SU-DHL-6 (cell line): Measurements from ENCODE around the gene GNAO1.

Experiments used
- EZH2phosphoT487 ChIP-seq: fragments of 200-600 bp; sonication (generic), shearing (Covaris generic); conservative IDR thresholded peaks from 2 replicates; pipeline ENCODE4 v1.6.1; 2018; ENCODE audit warnings: mild to moderate bottlenecking, antibody characterized with exemption, low read length, moderate library complexity, mixed read lengths
- TF ChIP-seq, protein P1 (sequence below): fragments of 200-600 bp; sonication (generic); IDR thresholded peaks from one replicate; pipeline ENCODE4 v1.5.1; 2017; ENCODE audit warnings: antibody characterized with exemption, mild to moderate bottlenecking, low read length, moderate library complexity; ENCODE audit not compliant: insufficient read depth, poor library complexity, severe bottlenecking

DNA sequence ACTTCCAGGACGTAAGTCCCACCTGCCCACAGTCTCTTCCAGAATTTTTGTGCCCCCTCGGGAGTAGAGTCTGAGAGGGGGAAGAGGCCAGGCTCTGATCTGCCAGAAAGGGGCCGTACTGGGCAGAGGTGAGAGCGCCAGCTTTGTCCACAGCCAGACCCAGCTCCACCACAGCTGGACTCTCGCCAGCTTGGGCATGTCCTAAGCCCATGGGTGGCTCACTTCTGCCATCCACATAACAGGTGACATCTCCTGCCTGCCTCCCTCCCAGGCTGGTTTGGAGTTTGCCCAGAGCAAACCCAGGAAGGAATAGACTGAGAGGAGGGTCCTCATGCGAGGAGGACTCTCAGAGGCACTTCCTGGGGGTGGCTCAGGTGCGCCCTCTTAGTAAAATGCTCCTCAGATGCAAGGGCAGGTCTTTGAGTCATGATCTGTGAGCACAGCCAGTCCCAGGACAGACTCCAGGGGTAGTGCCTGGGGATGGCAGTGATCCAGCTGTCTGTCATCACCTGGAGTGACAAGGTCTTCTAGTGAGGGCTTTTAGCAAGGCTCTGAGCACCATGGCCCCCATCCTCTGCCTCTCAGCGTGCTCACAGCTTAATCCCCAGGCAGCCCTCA lies 144.9 kb downstream of the GNAO1 start:
- TF ChIP-seq, protein P1, sequence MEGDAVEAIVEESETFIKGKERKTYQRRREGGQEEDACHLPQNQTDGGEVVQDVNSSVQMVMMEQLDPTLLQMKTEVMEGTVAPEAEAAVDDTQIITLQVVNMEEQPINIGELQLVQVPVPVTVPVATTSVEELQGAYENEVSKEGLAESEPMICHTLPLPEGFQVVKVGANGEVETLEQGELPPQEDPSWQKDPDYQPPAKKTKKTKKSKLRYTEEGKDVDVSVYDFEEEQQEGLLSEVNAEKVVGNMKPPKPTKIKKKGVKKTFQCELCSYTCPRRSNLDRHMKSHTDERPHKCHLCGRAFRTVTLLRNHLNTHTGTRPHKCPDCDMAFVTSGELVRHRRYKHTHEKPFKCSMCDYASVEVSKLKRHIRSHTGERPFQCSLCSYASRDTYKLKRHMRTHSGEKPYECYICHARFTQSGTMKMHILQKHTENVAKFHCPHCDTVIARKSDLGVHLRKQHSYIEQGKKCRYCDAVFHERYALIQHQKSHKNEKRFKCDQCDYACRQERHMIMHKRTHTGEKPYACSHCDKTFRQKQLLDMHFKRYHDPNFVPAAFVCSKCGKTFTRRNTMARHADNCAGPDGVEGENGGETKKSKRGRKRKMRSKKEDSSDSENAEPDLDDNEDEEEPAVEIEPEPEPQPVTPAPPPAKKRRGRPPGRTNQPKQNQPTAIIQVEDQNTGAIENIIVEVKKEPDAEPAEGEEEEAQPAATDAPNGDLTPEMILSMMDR = no peak
- no peak for TF ChIP-seq EZH2phosphoT487
